Hepatocyte (in vitro differentiated cells): Measurements from ENCODE around the gene KCNC4.

Experiments used
- EZH2 ChIP-seq: fragments of 200-600 bp; sonication (generic); IDR thresholded peaks from 2 replicates; pipeline ENCODE4 v1.6.1; 2016; ENCODE audit warnings: antibody characterized with exemption, mild to moderate bottlenecking, borderline replicate concordance
- EZH2phosphoT487 ChIP-seq: fragments of 200-600 bp; sonication (generic); IDR thresholded peaks from one replicate; pipeline ENCODE4 v1.6.1; 2018; ENCODE audit warnings: antibody characterized with exemption, mild to moderate bottlenecking, low read depth, moderate library complexity; ENCODE audit not compliant: unreplicated experiment, severe bottlenecking
- TF ChIP-seq, protein P1 (sequence below): fragments of 200-600 bp; sonication (generic); IDR thresholded peaks from 2 replicates; pipeline ENCODE4 v1.5.1; 2016; ENCODE audit warnings: antibody characterized with exemption, mild to moderate bottlenecking; ENCODE audit not compliant: poor library complexity

DNA sequence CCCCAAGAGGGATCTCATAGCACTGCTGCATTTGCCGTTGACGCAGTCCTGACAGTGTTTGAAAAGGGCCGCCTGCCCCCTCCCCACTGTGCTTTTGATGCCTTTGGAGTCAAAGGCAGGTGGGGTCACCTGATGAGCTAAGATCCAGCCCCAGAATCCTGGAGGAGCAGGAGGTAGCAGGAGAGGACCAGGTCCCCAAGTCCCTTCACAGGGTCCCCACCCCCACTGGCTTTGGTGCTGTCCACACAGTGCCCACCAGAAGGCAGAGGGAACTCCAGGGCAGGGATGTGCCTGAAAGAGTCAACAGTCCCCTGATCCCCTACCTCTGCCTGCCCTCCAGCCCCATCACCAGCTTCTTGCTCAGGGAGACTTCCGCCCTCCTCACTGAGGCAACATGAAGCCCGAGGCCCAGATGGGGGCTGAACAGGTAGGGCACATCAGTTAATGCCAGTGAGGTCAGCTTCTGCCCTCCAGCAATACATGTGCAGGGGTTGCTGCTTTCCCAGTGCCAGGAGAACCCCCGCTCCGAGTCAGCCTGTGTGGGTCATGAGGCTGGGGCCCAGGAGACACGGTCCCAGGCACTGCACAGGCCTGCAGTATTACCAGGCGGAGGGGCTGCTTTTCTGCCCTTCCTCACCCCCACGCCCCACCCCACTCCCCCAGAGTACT is 8.8 kb upstream of the KCNC4 start:
- TF ChIP-seq, protein P1, sequence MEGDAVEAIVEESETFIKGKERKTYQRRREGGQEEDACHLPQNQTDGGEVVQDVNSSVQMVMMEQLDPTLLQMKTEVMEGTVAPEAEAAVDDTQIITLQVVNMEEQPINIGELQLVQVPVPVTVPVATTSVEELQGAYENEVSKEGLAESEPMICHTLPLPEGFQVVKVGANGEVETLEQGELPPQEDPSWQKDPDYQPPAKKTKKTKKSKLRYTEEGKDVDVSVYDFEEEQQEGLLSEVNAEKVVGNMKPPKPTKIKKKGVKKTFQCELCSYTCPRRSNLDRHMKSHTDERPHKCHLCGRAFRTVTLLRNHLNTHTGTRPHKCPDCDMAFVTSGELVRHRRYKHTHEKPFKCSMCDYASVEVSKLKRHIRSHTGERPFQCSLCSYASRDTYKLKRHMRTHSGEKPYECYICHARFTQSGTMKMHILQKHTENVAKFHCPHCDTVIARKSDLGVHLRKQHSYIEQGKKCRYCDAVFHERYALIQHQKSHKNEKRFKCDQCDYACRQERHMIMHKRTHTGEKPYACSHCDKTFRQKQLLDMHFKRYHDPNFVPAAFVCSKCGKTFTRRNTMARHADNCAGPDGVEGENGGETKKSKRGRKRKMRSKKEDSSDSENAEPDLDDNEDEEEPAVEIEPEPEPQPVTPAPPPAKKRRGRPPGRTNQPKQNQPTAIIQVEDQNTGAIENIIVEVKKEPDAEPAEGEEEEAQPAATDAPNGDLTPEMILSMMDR = no peak
- TF ChIP-seq EZH2 = no peak
- TF ChIP-seq EZH2phosphoT487 = no peak
